Retinal pigment epithelial cell (primary cell): ENCODE data around the gene NOXO1.
A peak's percentile ranks its signal among the peaks of the same experiment; 100 is the strongest.

ENCODE experiments used
- DNase-seq: peaks from one replicate; pipeline ENCODE4 v3.0.0-alpha.2; 2010; ENCODE audit warnings: low read depth
- H3K4me3 ChIP-seq: 2 replicates; pipeline ENCODE4 v1.5.1; 2011; ENCODE audit warnings: mild to moderate bottlenecking, low read length, control low read depth, moderate library complexity
- CTCF ChIP-seq: conservative IDR thresholded peaks from 2 replicates; pipeline ENCODE4 v1.5.1; 2011; ENCODE audit warnings: low read depth, low read length, control low read depth, inconsistent platforms

Gene NOXO1, protein sequence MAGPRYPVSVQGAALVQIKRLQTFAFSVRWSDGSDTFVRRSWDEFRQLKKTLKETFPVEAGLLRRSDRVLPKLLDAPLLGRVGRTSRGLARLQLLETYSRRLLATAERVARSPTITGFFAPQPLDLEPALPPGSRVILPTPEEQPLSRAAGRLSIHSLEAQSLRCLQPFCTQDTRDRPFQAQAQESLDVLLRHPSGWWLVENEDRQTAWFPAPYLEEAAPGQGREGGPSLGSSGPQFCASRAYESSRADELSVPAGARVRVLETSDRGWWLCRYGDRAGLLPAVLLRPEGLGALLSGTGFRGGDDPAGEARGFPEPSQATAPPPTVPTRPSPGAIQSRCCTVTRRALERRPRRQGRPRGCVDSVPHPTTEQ

DNA sequence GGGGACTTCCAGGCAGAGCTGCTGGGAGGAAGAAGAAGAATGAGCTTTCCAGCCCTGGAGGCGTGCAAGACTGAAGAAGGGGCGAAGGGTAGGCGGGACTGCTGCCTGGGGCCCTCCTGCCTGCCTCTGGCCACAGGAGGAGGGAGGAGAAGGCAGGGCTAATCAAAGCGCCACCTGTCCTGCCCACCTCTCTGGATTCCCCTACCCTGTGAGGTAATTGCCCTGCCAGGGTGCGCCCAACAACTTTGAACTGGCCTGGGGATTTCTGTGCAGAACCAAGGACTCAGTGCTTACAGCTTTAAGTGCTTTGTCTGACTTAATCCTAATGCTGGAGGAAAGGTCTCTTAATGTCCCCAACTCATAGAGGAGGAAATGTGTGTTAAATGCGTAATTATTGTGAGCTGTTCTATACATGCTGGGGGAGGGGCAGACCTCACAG lies at the start of gene NOXO1:
Gene NOXO1 (minus strand): TSS at position 72 of the 439 bp plus-strand sequence. CDS start 290 bp downstream, outside the sequence.
- DNase-seq, result no peak
- no peak within 1 kb of the TSS for H3K4me3 ChIP-seq

DNA sequence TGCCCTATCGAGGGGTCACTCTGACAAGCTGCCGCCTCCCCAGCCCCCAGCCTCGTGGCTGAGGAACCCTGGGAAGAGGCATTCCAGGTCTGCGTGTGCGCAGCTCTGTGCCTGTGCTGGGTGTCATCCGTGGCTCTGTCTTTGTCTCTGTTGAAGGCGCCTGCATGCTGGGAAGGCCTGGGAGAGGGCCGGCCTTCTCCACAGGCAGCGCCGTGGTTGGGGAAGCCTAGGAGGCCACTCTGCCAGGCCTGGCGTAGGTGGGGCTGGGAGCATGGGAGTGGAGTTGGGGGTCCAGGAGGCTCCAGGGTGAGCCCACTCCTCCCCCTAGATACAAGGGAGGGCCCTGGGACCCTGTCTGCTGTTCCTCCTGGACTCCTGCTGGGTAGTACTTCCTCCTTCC lies 48.8 kb upstream of the NOXO1 start:
- no peak for DNase-seq
- no peak for TF ChIP-seq CTCF
- no peak overlapping the region for H3K4me3 ChIP-seq

More for the DNA sequence above, at the start of gene NOXO1:
- no peak for TF ChIP-seq CTCF

GRCh38 chr16:2029350-2029749 lies 48.1 kb upstream of the NOXO1 start:
- no peak for TF ChIP-seq CTCF
- no peak for DNase-seq
- H3K4me3 ChIP-seq, result no peak overlapping the region

DNA sequence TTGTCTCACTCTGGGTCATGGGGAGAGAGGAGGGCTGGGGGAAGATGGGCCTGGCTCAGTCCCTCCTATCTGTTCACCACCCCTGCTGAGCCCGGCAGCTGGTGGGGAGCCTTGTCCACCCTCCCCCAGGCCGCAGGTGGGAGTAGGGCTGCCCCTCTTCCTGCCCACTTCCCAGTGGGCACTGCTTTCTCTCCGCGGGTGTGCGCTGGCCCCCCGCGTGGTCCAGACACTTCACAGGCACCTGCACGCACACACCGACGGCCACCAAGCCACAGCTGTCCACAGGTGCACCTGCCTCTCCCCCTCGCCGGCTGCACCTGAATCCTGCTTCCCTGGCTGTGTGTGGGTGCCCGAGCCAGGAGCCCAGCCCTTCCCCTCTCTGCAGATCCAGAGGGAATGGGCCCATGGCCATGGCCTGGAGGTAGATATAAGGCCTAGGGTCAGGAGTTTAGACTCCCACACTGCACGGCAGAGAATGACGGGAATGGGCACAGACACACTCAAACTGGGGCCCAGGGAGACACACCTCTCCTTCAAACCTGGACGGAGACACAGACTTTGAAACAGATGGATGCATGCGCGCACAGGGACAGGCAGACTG lies 47.5 kb upstream of the NOXO1 start:
- no peak for TF ChIP-seq CTCF
- H3K4me3 ChIP-seq, result no peak overlapping the region
- no peak for DNase-seq

- H3K4me3 ChIP-seq, result no peak overlapping the region
- DNase-seq, result no peak
- TF ChIP-seq CTCF, result no peak
Observed at GRCh38 chr16:2028146-2028545, 46.9 kb upstream of the NOXO1 start.

DNA sequence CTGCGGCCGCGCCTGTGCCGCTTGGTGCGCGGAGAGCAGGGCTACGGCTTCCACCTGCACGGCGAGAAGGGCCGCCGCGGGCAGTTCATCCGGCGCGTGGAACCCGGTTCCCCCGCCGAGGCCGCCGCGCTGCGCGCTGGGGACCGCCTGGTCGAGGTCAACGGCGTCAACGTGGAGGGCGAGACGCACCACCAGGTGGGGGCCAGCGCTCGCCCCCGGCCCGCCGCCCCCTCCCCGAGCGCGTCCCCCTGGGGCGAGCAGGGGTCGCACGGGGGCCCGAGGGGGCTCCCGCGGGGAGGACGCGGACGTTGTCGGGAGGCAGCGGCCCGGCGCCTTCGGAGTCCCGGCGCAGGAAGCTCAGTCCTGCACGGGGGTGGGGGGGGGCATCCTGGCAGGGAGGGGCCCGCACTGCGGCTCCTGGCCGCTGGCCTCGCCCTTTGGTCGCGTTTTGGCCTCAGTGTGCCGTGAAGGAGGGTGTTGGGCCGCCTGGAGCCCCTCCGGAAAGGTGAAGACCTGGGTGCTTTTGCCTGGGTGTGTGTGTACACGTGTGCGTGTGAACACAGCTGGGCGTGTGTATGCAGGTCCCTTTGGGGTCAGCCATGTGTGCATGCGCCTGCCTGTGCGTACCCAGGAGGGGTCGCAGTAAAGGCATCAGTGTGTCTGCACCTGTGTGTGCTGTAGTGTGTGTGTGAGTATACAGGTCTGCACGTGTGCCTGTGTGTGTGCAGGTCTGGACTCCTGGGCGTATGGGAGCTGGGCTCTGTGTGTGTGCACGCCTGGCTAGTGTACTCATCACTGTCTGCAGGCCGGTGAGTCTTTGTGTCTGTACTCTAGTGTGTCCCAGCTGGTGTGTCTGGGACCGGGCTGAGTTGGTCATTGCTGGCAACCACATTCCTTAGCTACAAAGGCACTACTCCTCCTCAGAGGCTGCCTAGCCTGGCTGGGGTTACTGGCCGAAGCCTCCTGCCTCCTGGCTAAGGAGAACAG lies 46.0 kb upstream of the NOXO1 start:
- H3K4me3 ChIP-seq, result peak overlapping the region; percentile 54
- peak; percentile 17 for TF ChIP-seq CTCF
- no peak for DNase-seq
